Measurements from ENCODE around the gene CCDC187.

CCDC187 gene

GRCh38 chr9:136202454-136203407 is 101.2 kb downstream of the CCDC187 start:
- DNase-seq, result no peak

GRCh38 chr9:136201609-136202453 is 102.1 kb downstream of the CCDC187 start:
- no peak for DNase-seq

GRCh38 chr9:136201174-136201573 is 102.7 kb downstream of the CCDC187 start:
- DNase-seq, result no peak

GRCh38 chr9:136200424-136200823 is 103.5 kb downstream of the CCDC187 start:
- DNase-seq, result no peak
